H1 (cell line): Measurements from ENCODE around the gene ARF6. TPM values are rescaled to one million over a fixed set of nuclear protein-coding genes. Genes with fewer than 3 reads are reported as not detected.

Experiments used
- CTCF ChIA-PET: fragments of 300-600 bp; sonication (Branson Sonifier 250); formaldehyde crosslinking; loops from one replicate; lab custom pipeline; 2021; ENCODE audit not compliant: partially characterized antibody; lab: Charles Lee
- POLR2A ChIA-PET: fragments of 300-600 bp; sonication (Branson Sonifier 250); formaldehyde crosslinking; loops from one replicate; lab custom pipeline; 2021; ENCODE audit warnings: inconsistent platforms; ENCODE audit not compliant: partially characterized antibody; lab: Charles Lee
- DNase-seq, 2 experiments: peaks; one replicate each; pipeline versions ENCODE4 v3.0.0 to v3.0.0-alpha.2; 2010 to 2022; ENCODE audit warnings: low spot score in 2 of 2, low read depth in 1 of 2, mixed read lengths in 1 of 2
- FAIRE-seq: peaks from 2 replicates; lab custom pipeline; 2011; peaks lifted over from hg19 to GRCh38; lab: Jason Lieb, UNC
- H2AFZ ChIP-seq: 2 replicates; pipeline ENCODE4 v1.8.1; 2012; ENCODE audit warnings: low read length, inconsistent platforms
- H2AK5ac ChIP-seq: 2 replicates; pipeline ENCODE4 v1.6.1; 2013; ENCODE audit warnings: low read depth, low read length
- H2BK120ac ChIP-seq: replicated peaks from 2 replicates; pipeline ENCODE3; 2013; ENCODE audit warnings: low read depth, low read length, inconsistent platforms
- H2BK12ac ChIP-seq: 2 replicates; pipeline ENCODE4 v1.6.1; 2013; ENCODE audit warnings: low read depth, low read length
- H2BK15ac ChIP-seq: 2 replicates; pipeline ENCODE4 v1.6.1; 2013; ENCODE audit warnings: low read length
- H2BK20ac ChIP-seq: 2 replicates; pipeline ENCODE4 v1.6.1; 2013; ENCODE audit warnings: low read length
- H2BK5ac ChIP-seq: 2 replicates; pipeline ENCODE4 v1.6.1; 2013; ENCODE audit warnings: low read depth, low read length
- H3K14ac ChIP-seq: 2 replicates; pipeline ENCODE4 v1.6.1; 2013; ENCODE audit warnings: inconsistent platforms; ENCODE audit not compliant: insufficient read length
- H3K18ac ChIP-seq: 2 replicates; pipeline ENCODE4 v1.6.1; 2013; ENCODE audit warnings: low read length; ENCODE audit errors: extremely low read depth
- H3K23ac ChIP-seq: 2 replicates; pipeline ENCODE4 v1.6.1; 2013; ENCODE audit warnings: inconsistent platforms; ENCODE audit not compliant: insufficient read length
- H3K23me2 ChIP-seq: 2 replicates; pipeline ENCODE4 v1.6.1; 2013; ENCODE audit warnings: low read depth, low read length
- H3K27ac ChIP-seq: 2 replicates; pipeline ENCODE4 v1.6.1; 2011; ENCODE audit warnings: low read depth, low read length, inconsistent platforms
- H3K27me3 ChIP-seq, 4 experiments: replicated peaks in 1 of 4; 1 replicate in 1 of 4; 2 replicates in 3 of 4; pipeline versions ENCODE4 v1.6.1 to v1.8.1; 2011 to 2013; ENCODE audit warnings: low read length in 3 of 4, mild to moderate bottlenecking in 3 of 4, inconsistent platforms in 2 of 4, mixed read lengths in 2 of 4, moderate library complexity in 1 of 4; ENCODE audit not compliant: control insufficient read depth in 3 of 4, insufficient read depth in 3 of 4; ENCODE audit errors: extremely low read depth in 1 of 4
- H3K36me3 ChIP-seq, 4 experiments: 2 replicates each; pipeline versions ENCODE4 v1.6.1 to v1.8.1; 2011 to 2013; ENCODE audit warnings: mild to moderate bottlenecking in 4 of 4, low read length in 3 of 4, moderate library complexity in 2 of 4, control low read depth in 1 of 4, inconsistent platforms in 1 of 4; ENCODE audit not compliant: insufficient read depth in 4 of 4, control insufficient read depth in 2 of 4
- H3K4ac ChIP-seq: replicated peaks from 2 replicates; pipeline ENCODE3; 2013; ENCODE audit warnings: low read length, low read depth, mixed read lengths, inconsistent platforms; ENCODE audit not compliant: insufficient read length
- H3K4me1 ChIP-seq, 4 experiments: replicated peaks in 1 of 4; 1 replicate in 1 of 4; 2 replicates in 3 of 4; pipeline versions ENCODE4 v1.6.1 to v1.8.1; 2011 to 2013; ENCODE audit warnings: low read length in 3 of 4, inconsistent platforms in 2 of 4, mixed read lengths in 1 of 4; ENCODE audit not compliant: insufficient read depth in 4 of 4, control insufficient read depth in 3 of 4
- H3K4me2 ChIP-seq, 2 experiments: 2 replicates each; pipeline versions ENCODE4 v1.6.1 to v1.8.1; 2011 to 2013; ENCODE audit warnings: low read depth in 2 of 2, low read length in 2 of 2, control low read depth in 1 of 2, inconsistent platforms in 1 of 2, mild to moderate bottlenecking in 1 of 2; ENCODE audit not compliant: insufficient read depth in 1 of 2
- H3K4me3 ChIP-seq, 4 experiments: fragments of 200-600, 300-600 bp in 1 of 4; sonication (generic), shearing (Covaris generic), sonication (Bioruptor Twin) in 1 of 4; 2 replicates each; pipeline versions ENCODE4 v1.5.1 to v1.8.1; 2011 to 2016; ENCODE audit warnings: low read length in 4 of 4, low read depth in 3 of 4, control low read depth in 2 of 4, inconsistent platforms in 2 of 4, mild to moderate bottlenecking in 2 of 4, mixed read lengths in 1 of 4, moderate library complexity in 1 of 4; ENCODE audit not compliant: insufficient read depth in 2 of 4; ENCODE audit errors: extremely low read depth in 1 of 4
- H3K56ac ChIP-seq: replicated peaks from 2 replicates; pipeline ENCODE3; 2013; ENCODE audit warnings: low read depth, mild to moderate bottlenecking, mixed read lengths, low read length, inconsistent platforms; ENCODE audit not compliant: insufficient read length
- H3K79me1 ChIP-seq: 2 replicates; pipeline ENCODE4 v1.6.1; 2013; ENCODE audit warnings: low read depth, low read length, control low read depth
- H3K79me2 ChIP-seq, 2 experiments: 2 replicates each; pipeline versions ENCODE4 v1.6.1 to v1.8.1; 2012 to 2013; ENCODE audit warnings: low read length in 2 of 2, mild to moderate bottlenecking in 2 of 2, inconsistent platforms in 1 of 2; ENCODE audit not compliant: insufficient read depth in 2 of 2, control insufficient read depth in 1 of 2
- H3K9ac ChIP-seq, 4 experiments: replicated peaks in 1 of 4; 1 replicate in 1 of 4; 2 replicates in 3 of 4; pipeline versions ENCODE4 v1.6.1 to v1.8.1; 2011 to 2013; ENCODE audit warnings: low read depth in 3 of 4, low read length in 3 of 4, control low read depth in 2 of 4, mild to moderate bottlenecking in 2 of 4, moderate library complexity in 2 of 4, inconsistent platforms in 1 of 4; ENCODE audit errors: extremely low read depth in 1 of 4
- H3K9me3 ChIP-seq, 2 experiments: 2 replicates each; pipeline versions ENCODE4 v1.6.1 to v1.8.1; 2012 to 2013; ENCODE audit warnings: mild to moderate bottlenecking in 2 of 2, moderate library complexity in 2 of 2, control low read depth in 1 of 2, inconsistent platforms in 1 of 2, low read depth in 1 of 2, low read length in 1 of 2, mixed read lengths in 1 of 2; ENCODE audit not compliant: insufficient read depth in 2 of 2
- H4K20me1 ChIP-seq, 2 experiments: replicated peaks in 1 of 2; 2 replicates each; pipeline versions ENCODE3 to v1.8.1; 2011 to 2013; ENCODE audit warnings: inconsistent platforms in 2 of 2, low read length in 2 of 2, mild to moderate bottlenecking in 1 of 2; ENCODE audit not compliant: insufficient read depth in 2 of 2, control insufficient read depth in 1 of 2
- H4K5ac ChIP-seq: 2 replicates; pipeline ENCODE4 v1.6.1; 2013; ENCODE audit warnings: low read length, low read depth, mixed read lengths, inconsistent platforms; ENCODE audit not compliant: insufficient read length
- H4K8ac ChIP-seq: 2 replicates; pipeline ENCODE4 v1.8.0; 2013; ENCODE audit warnings: mild to moderate bottlenecking, moderate library complexity, low read length, inconsistent platforms; ENCODE audit not compliant: insufficient read depth; ENCODE audit errors: extremely low read depth
- H4K91ac ChIP-seq: replicated peaks from 2 replicates; pipeline ENCODE3; 2013; ENCODE audit warnings: low read length, mixed read lengths, inconsistent platforms; ENCODE audit not compliant: insufficient read length
- BRCA1 ChIP-seq: IDR thresholded peaks from 2 replicates; pipeline ENCODE4 v1.6.1; 2012; ENCODE audit warnings: low read depth, low read length, improper control_type of control experiment
- EZH2 ChIP-seq: fragments of 200-600 bp; sonication (generic); IDR thresholded peaks from 2 replicates; pipeline ENCODE4 v1.7.1; 2012; ENCODE audit warnings: low read depth, mild to moderate bottlenecking, moderate library complexity, low read length, inconsistent platforms; ENCODE audit not compliant: severe bottlenecking
- FOSL1 ChIP-seq: IDR thresholded peaks from 2 replicates; pipeline ENCODE4 v1.6.1; 2011; ENCODE audit warnings: mild to moderate bottlenecking, low read depth, low read length, moderate library complexity; ENCODE audit not compliant: insufficient read depth
- HDAC2 ChIP-seq, 2 experiments: fragments of 300-600 bp in 1 of 2; sonication (generic) in 1 of 2; IDR thresholded peaks; 2 replicates each; pipeline ENCODE4 v1.6.1; 2011 to 2012; ENCODE audit warnings: low read depth in 2 of 2, low read length in 2 of 2, mild to moderate bottlenecking in 2 of 2, moderate library complexity in 2 of 2, borderline replicate concordance in 1 of 2, inconsistent platforms in 1 of 2
- JUN ChIP-seq: IDR thresholded peaks from 2 replicates; pipeline ENCODE4 v1.6.1; 2011; ENCODE audit warnings: low read depth, mild to moderate bottlenecking, improper control_type of control experiment, low read length
- RAD21 ChIP-seq, 2 experiments: IDR thresholded peaks in 1 of 2; conservative IDR thresholded peaks in 1 of 2; 2 replicates each; pipeline ENCODE4 v1.6.1; 2011; ENCODE audit warnings: low read depth in 2 of 2, low read length in 2 of 2, improper control_type of control experiment in 1 of 2, inconsistent platforms in 1 of 2, mild to moderate bottlenecking in 1 of 2, moderate library complexity in 1 of 2
- SUZ12 ChIP-seq: fragments of 200-600 bp; sonication (generic); IDR thresholded peaks from 2 replicates; pipeline ENCODE4 v1.6.1; 2012; ENCODE audit warnings: mild to moderate bottlenecking, inconsistent platforms, low read length, moderate library complexity, mixed read lengths
- TEAD4 ChIP-seq: IDR thresholded peaks from 2 replicates; pipeline ENCODE4 v1.6.1; 2012; ENCODE audit warnings: low read depth, low read length, inconsistent platforms, mixed read lengths
- WGBS, 2 experiments: shearing (Covaris generic) in 1 of 2; methylation state at CpG; one replicate each; pipeline versions ENCODE4 v1.1.6 to v1.1.7; 2013 to 2015; ENCODE audit warnings: low lambda C conversion rate in 2 of 2, mixed read lengths in 2 of 2, inconsistent platforms in 1 of 2, low coverage in 1 of 2, missing lambda C conversion rate in 1 of 2; ENCODE audit not compliant: insufficient replicate concordance in 2 of 2, insufficient coverage in 1 of 2, insufficient read length in 1 of 2; ENCODE audit errors: extremely low coverage in 1 of 2, missing lambda C conversion rate in 1 of 2; 5-methylcytosine and 5-hydroxymethylcytosine counted together
- polyA plus RNA-seq, 7 experiments: library from polyadenylated mRNA; depleted of rRNA in 3 of 7; stranded (reverse) in 5 of 7; unstranded in 2 of 7; fragments of >200 nt in 5 of 7; fragments of 200-250 nt in 2 of 7; gene quantifications; 1 replicate in 5 of 7; 2 replicates in 1 of 7; 4 replicates in 1 of 7; pipeline versions ENCODE4 v1.2.1 to v1.2.3, GENCODE V29; 2011 to 2013; ENCODE audit warnings: missing spikeins in 2 of 7, mixed read lengths in 2 of 7
- total RNA-seq: library from RNA; stranded (reverse); fragmentation: NEBNext Ultra II Directional; extraction: Animal tissue kit (Norgen Biotek cat#: 25700); gene quantifications from 2 replicates; pipeline ENCODE4 v1.2.1, GENCODE V29; 2021
- TF ChIP-seq, protein P1 (sequence below): IDR thresholded peaks from 2 replicates; pipeline ENCODE4 v1.6.1; 2012; ENCODE audit warnings: low read length, inconsistent platforms

ARF6 gene
- total and polyA plus RNA-seq, 2 of the 8 experiments (the other 6 are each of a cell fraction or from before 2014, with no cell fraction given) = 17.2 to 56.7 TPM

GRCh38 chr14:49935526-49935925, 42.6 kb downstream of the ARF6 start:
- no peak for TF ChIP-seq TEAD4
- TF ChIP-seq HDAC2 (IDR thresholded peaks at IDR 0.05; ENCODE audit: borderline replicate concordance in 1 of 2, low read depth in 2 of 2, low read length in 2 of 2) = no peak
- no peak for TF ChIP-seq BRCA1
- TF ChIP-seq FOSL1 = no peak
- TF ChIP-seq RAD21 (IDR thresholded peaks at IDR 0.05 in 1 of 2, conservative IDR thresholded peaks at IDR 0.05 in 1 of 2; ENCODE audit: low read depth in 2 of 2, low read length in 2 of 2) = no peak
- TF ChIP-seq EZH2 = no peak
- no peak for TF ChIP-seq SUZ12
- TF ChIP-seq JUN = no peak
- TF ChIP-seq, protein P1, sequence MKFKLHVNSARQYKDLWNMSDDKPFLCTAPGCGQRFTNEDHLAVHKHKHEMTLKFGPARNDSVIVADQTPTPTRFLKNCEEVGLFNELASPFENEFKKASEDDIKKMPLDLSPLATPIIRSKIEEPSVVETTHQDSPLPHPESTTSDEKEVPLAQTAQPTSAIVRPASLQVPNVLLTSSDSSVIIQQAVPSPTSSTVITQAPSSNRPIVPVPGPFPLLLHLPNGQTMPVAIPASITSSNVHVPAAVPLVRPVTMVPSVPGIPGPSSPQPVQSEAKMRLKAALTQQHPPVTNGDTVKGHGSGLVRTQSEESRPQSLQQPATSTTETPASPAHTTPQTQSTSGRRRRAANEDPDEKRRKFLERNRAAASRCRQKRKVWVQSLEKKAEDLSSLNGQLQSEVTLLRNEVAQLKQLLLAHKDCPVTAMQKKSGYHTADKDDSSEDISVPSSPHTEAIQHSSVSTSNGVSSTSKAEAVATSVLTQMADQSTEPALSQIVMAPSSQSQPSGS = no peak
- no peak overlapping the region for H4K5ac ChIP-seq
- H2BK120ac ChIP-seq = no peak overlapping the region

More at GRCh38 chr14:49935526-49935925, 42.6 kb downstream of the ARF6 start:
- H3K4me2 ChIP-seq = no peak overlapping the region
- no peak for DNase-seq
- ChIA-PET CTCF (no interaction called here), POLR2A (no interaction called here)
- H3K4me3 ChIP-seq = no peak overlapping the region
- no peak overlapping the region for H3K56ac ChIP-seq
- 94% methylated on average over 3 of the region's 3 CpGs; no CpG with 5 or more reads in 1 of the 2 experiments for WGBS, 2 experiments
- H4K8ac ChIP-seq = no peak overlapping the region
- H3K36me3 ChIP-seq = no peaks in the 10 kb centered on the region
- no peak overlapping the region for H2BK15ac ChIP-seq
- no peak overlapping the region for H3K4ac ChIP-seq
- H3K9ac ChIP-seq = no peak overlapping the region
- no peak overlapping the region for H2AK5ac ChIP-seq
- no peak for FAIRE-seq
- no peaks in the 10 kb centered on the region for H3K79me2 ChIP-seq
- no peaks in the 10 kb centered on the region for H4K20me1 ChIP-seq
- no peak overlapping the region for H3K27ac ChIP-seq
- no peaks in the 10 kb centered on the region for H3K27me3 ChIP-seq
- H3K79me1 ChIP-seq = no peaks in the 10 kb centered on the region
- no peak overlapping the region for H3K23ac ChIP-seq
- no peak overlapping the region for H2BK12ac ChIP-seq
- H2AFZ ChIP-seq = no peak overlapping the region
- no peaks in the 10 kb centered on the region for H3K23me2 ChIP-seq
- H4K91ac ChIP-seq = no peak overlapping the region
- no peak overlapping the region for H2BK5ac ChIP-seq
- H3K9me3 ChIP-seq = 0 out of 4 replicates have a peak, but pooled peaks cover 0 to 7% of the 10 kb centered on the region in 2 experiments
- no peak overlapping the region for H3K18ac ChIP-seq
- H2BK20ac ChIP-seq = no peak overlapping the region
- H3K4me1 ChIP-seq = no peaks in the 10 kb centered on the region
- H3K14ac ChIP-seq = no peak overlapping the region
